Adipose tissue (tissue), 3 donors: ENCODE data around the gene PRKCB. TPM values are rescaled to one million over a fixed set of nuclear protein-coding genes. Genes with fewer than 3 reads are reported as not detected.

Source experiments
- H3K27ac ChIP-seq: one replicate; pipeline ENCODE4 v1.5.1; 2013; ENCODE audit warnings: low read depth, low read length
- WGBS, 3 donors: extraction: QIAGEN DNeasy Blood & Tissue Kit; methylation state at CpG; one replicate each; pipeline ENCODE4 v1.1.7; 2013; 5-methylcytosine and 5-hydroxymethylcytosine counted together
- polyA plus RNA-seq, 3 donors: library from polyadenylated mRNA; stranded (reverse); fragments of 200-250 nt; gene quantifications; one replicate each; pipeline ENCODE4 v1.2.3, GENCODE V29; 2013
- donor health status: healthy with polysubstance abuse.
- donor health status: Bipolar disorder and iron deficiency.
- donor health status: healthy.

The PRKCB gene
- polyA plus RNA-seq, 3 donors, result 0.67 to 4.5 (median 3.1) TPM

- WGBS, 3 donors, result 81 to 93% (median 91%) methylated on average over 2 of the region's 2 CpGs
- H3K27ac ChIP-seq, result no peak overlapping the region
These were observed 2.3 kb upstream of the PRKCB start for GRCh38 chr16:23833504-23833903.

- WGBS, 3 donors, result 68 to 78% (median 74%) methylated on average over 7 of the region's 7 CpGs
- H3K27ac ChIP-seq, result no peak overlapping the region
These were observed 1.7 kb upstream of the PRKCB start for GRCh38 chr16:23833960-23834685.

- no peak overlapping the region for H3K27ac ChIP-seq
- WGBS, 3 donors, result 0 to 2% (median 1%) methylated on average over 35 to 45 of the region's 45 CpGs
These were observed 258 bp downstream of the PRKCB start for GRCh38 chr16:23836078-23836403.

- WGBS, 3 donors, result 1 to 3% (median 2%) methylated on average over 46 to 63 of the region's 63 CpGs
- no peak overlapping the region for H3K27ac ChIP-seq
These were observed 875 bp downstream of the PRKCB start for GRCh38 chr16:23836404-23837311.

- 19 to 34% (median 32%) methylated on average over 16 of the region's 16 CpGs for WGBS, 3 donors
- no peak overlapping the region for H3K27ac ChIP-seq
These were observed 1.9 kb downstream of the PRKCB start for GRCh38 chr16:23837553-23838308.

GRCh38 chr16:23838485-23839142 is 2.8 kb downstream of the PRKCB start:
- no peak overlapping the region for H3K27ac ChIP-seq
- 54 to 71% (median 66%) methylated on average over 9 of the region's 9 CpGs for WGBS, 3 donors

GRCh38 chr16:23840310-23840709 is 4.5 kb downstream of the PRKCB start:
- no peak overlapping the region for H3K27ac ChIP-seq
- WGBS, 3 donors, result 57 to 61% (median 59%) methylated on average over 3 of the region's 3 CpGs

GRCh38 chr16:23842137-23842600 is 6.4 kb downstream of the PRKCB start:
- 82 to 86% (median 83%) methylated on average over 3 of the region's 3 CpGs for WGBS, 3 donors
- H3K27ac ChIP-seq, result no peak overlapping the region

- 60 to 81% (median 77%) methylated on average over 4 of the region's 4 CpGs for WGBS, 3 donors
- no peak overlapping the region for H3K27ac ChIP-seq
These were observed 7.4 kb downstream of the PRKCB start for GRCh38 chr16:23843143-23843542.

- H3K27ac ChIP-seq, result no peak overlapping the region
- 40 to 56% (median 52%) methylated on average over 3 of the region's 3 CpGs for WGBS, 3 donors
These were observed 11.5 kb downstream of the PRKCB start for GRCh38 chr16:23847251-23847650.

GRCh38 chr16:23847948-23848347 is 12.2 kb downstream of the PRKCB start:
- WGBS, 3 donors, result 56 to 64% (median 61%) methylated on average over 3 of the region's 3 CpGs
- no peak overlapping the region for H3K27ac ChIP-seq

GRCh38 chr16:23848958-23849357 is 13.2 kb downstream of the PRKCB start:
- 66 to 68% (median 67%) methylated on average over 9 of the region's 9 CpGs for WGBS, 3 donors
- no peak overlapping the region for H3K27ac ChIP-seq

GRCh38 chr16:23852794-23853562 is 17.2 kb downstream of the PRKCB start:
- 29 to 46% (median 36%) methylated on average over 5 of the region's 5 CpGs for WGBS, 3 donors
- H3K27ac ChIP-seq, result no peak overlapping the region

- H3K27ac ChIP-seq, result no peak overlapping the region
- WGBS, 3 donors, result 50 to 63% (median 54%) methylated on average over 5 of the region's 5 CpGs
These were observed 19.2 kb downstream of the PRKCB start for GRCh38 chr16:23855010-23855409.

- 67 to 82% (median 68%) methylated on average over 2 of the region's 2 CpGs for WGBS, 3 donors
- no peak overlapping the region for H3K27ac ChIP-seq
These were observed 20.5 kb downstream of the PRKCB start for GRCh38 chr16:23856251-23856709.

GRCh38 chr16:23857256-23857880 is 21.6 kb downstream of the PRKCB start:
- no peak overlapping the region for H3K27ac ChIP-seq
- WGBS, 3 donors, result 33 to 55% (median 37%) methylated on average over 11 of the region's 11 CpGs

- H3K27ac ChIP-seq, result no peak overlapping the region
These were observed 22.1 kb downstream of the PRKCB start for GRCh38 chr16:23857881-23858269.

More at GRCh38 chr16:23857881-23858269, 22.1 kb downstream of the PRKCB start:
- WGBS, 3 donors, result 36 to 78% (median 58%) methylated on average over 1 of the region's 1 CpG
